Aortic smooth muscle cell (primary cell): Measurements from ENCODE around the gene GAGE2A. TPM values are rescaled to one million over a fixed set of nuclear protein-coding genes. Genes with fewer than 3 reads are reported as not detected.

Experiments used
- total RNA-seq: library from RNA; depleted of rRNA; stranded (reverse); fragments of >200 nt; gene quantifications from 2 replicates; pipeline ENCODE4 v1.2.3, GENCODE V29; 2014

GAGE2A gene, protein sequence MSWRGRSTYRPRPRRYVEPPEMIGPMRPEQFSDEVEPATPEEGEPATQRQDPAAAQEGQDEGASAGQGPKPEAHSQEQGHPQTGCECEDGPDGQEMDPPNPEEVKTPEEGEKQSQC
- total RNA-seq, result not detected in 2 replicates

DNA sequence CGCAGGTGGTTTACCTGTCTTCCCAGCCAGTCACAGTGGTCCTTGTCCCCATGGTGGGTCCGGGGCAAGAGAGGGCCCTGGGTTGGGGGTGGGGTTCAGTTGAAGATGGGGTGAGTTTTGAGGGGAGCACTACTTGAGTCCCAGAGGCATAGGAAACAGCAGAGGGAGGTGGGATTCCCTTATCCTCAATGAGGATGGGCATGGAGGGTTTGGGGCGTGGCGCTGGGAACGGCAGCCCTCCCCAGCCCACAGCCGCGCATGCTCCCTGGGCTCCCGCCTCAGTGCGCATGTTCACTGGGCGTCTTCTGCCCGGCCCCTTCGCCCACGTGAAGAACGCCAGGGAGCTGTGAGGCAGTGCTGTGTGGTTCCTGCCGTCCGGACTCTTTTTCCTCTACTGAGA, at the start of gene GAGE2A:
Gene GAGE2A, plus strand, starts transcription at position 301 of the 400 bp plus-strand sequence. CDS start 1,155 bp downstream, outside the sequence.

DNA sequence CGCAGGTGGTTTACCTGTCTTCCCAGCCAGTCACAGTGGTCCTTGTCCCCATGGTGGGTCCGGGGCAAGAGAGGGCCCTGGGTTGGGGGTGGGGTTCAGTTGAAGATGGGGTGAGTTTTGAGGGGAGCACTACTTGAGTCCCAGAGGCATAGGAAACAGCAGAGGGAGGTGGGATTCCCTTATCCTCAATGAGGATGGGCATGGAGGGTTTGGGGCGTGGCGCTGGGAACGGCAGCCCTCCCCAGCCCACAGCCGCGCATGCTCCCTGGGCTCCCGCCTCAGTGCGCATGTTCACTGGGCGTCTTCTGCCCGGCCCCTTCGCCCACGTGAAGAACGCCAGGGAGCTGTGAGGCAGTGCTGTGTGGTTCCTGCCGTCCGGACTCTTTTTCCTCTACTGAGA, 47.9 kb upstream of the GAGE2A start, which contains the start of gene GAGE12D:
Gene GAGE12D, plus strand, starts transcription at position 301 of the 400 bp plus-strand sequence. CDS start 1,155 bp downstream, outside the sequence.

DNA sequence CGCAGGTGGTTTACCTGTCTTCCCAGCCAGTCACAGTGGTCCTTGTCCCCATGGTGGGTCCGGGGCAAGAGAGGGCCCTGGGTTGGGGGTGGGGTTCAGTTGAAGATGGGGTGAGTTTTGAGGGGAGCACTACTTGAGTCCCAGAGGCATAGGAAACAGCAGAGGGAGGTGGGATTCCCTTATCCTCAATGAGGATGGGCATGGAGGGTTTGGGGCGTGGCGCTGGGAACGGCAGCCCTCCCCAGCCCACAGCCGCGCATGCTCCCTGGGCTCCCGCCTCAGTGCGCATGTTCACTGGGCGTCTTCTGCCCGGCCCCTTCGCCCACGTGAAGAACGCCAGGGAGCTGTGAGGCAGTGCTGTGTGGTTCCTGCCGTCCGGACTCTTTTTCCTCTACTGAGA, 38.3 kb upstream of the GAGE2A start, which contains the start of gene GAGE12E:
Gene GAGE12E, plus strand, starts transcription at position 301 of the 400 bp plus-strand sequence. CDS start 1,155 bp downstream, outside the sequence.

DNA sequence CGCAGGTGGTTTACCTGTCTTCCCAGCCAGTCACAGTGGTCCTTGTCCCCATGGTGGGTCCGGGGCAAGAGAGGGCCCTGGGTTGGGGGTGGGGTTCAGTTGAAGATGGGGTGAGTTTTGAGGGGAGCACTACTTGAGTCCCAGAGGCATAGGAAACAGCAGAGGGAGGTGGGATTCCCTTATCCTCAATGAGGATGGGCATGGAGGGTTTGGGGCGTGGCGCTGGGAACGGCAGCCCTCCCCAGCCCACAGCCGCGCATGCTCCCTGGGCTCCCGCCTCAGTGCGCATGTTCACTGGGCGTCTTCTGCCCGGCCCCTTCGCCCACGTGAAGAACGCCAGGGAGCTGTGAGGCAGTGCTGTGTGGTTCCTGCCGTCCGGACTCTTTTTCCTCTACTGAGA, 28.8 kb upstream of the GAGE2A start, which contains the start of gene GAGE12F:
Gene GAGE12F, plus strand, starts transcription at position 301 of the 400 bp plus-strand sequence. CDS start 1,155 bp downstream, outside the sequence.

DNA sequence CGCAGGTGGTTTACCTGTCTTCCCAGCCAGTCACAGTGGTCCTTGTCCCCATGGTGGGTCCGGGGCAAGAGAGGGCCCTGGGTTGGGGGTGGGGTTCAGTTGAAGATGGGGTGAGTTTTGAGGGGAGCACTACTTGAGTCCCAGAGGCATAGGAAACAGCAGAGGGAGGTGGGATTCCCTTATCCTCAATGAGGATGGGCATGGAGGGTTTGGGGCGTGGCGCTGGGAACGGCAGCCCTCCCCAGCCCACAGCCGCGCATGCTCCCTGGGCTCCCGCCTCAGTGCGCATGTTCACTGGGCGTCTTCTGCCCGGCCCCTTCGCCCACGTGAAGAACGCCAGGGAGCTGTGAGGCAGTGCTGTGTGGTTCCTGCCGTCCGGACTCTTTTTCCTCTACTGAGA, 19.2 kb upstream of the GAGE2A start, which contains the start of gene GAGE12G:
Gene GAGE12G, plus strand, starts transcription at position 301 of the 400 bp plus-strand sequence. CDS start 1,155 bp downstream, outside the sequence.

DNA sequence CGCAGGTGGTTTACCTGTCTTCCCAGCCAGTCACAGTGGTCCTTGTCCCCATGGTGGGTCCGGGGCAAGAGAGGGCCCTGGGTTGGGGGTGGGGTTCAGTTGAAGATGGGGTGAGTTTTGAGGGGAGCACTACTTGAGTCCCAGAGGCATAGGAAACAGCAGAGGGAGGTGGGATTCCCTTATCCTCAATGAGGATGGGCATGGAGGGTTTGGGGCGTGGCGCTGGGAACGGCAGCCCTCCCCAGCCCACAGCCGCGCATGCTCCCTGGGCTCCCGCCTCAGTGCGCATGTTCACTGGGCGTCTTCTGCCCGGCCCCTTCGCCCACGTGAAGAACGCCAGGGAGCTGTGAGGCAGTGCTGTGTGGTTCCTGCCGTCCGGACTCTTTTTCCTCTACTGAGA, 9.6 kb upstream of the GAGE2A start, which contains the start of gene GAGE12H:
Gene GAGE12H, plus strand, starts transcription at position 301 of the 400 bp plus-strand sequence. CDS start 1,155 bp downstream, outside the sequence.

DNA sequence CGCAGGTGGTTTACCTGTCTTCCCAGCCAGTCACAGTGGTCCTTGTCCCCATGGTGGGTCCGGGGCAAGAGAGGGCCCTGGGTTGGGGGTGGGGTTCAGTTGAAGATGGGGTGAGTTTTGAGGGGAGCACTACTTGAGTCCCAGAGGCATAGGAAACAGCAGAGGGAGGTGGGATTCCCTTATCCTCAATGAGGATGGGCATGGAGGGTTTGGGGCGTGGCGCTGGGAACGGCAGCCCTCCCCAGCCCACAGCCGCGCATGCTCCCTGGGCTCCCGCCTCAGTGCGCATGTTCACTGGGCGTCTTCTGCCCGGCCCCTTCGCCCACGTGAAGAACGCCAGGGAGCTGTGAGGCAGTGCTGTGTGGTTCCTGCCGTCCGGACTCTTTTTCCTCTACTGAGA, 9.4 kb downstream of the GAGE2A start, which contains the start of gene GAGE1:
Gene GAGE1, plus strand, starts transcription at position 301 of the 400 bp plus-strand sequence. CDS start 1,155 bp downstream, outside the sequence.

Other genes with a start within 250 kb of the GAGE2A start
- gene GAGE12C, start 57.3 kb upstream of the GAGE2A start, total RNA-seq, result not detected in 2 replicates
- gene GAGE12D, start 47.8 kb upstream of the GAGE2A start, total RNA-seq, result not detected in 2 replicates
- gene GAGE12E, start 38.2 kb upstream of the GAGE2A start, total RNA-seq, result not detected in 2 replicates
- gene GAGE12F, start 28.7 kb upstream of the GAGE2A start, total RNA-seq, result not detected in 2 replicates
- gene GAGE12G, start 19.1 kb upstream of the GAGE2A start, total RNA-seq, result not detected in 2 replicates
- not detected in 2 replicates for gene GAGE12H, start 9.5 kb upstream of the GAGE2A start, total RNA-seq
- not detected in 2 replicates for gene GAGE1, start 9.5 kb downstream of the GAGE2A start, total RNA-seq
- gene PAGE1, start 106.5 kb downstream of the GAGE2A start, total RNA-seq, result not detected in 2 replicates
- gene PAGE4, start 239.8 kb downstream of the GAGE2A start, total RNA-seq, result not detected in 2 replicates